ENCODE results near the gene BRSK2. TPM values are rescaled to one million over a fixed set of nuclear protein-coding genes. Genes with fewer than 3 reads are reported as not detected.

BRSK2 gene
- total RNA-seq, 3 donors from 2014 or later = 0.15 to 0.80 (median 0.66) TPM

GRCh38 chr11:1476940-1477736 is 87.4 kb downstream of the BRSK2 start:
- Histone ChIP-seq H3K36me3 (no peaks in the 10 kb centered on the region), H3K27ac (no peak overlapping the region), H3K27me3 (no peaks in the 10 kb centered on the region), H3K9me3 (no peaks in the 10 kb centered on the region), H3K4me3 (no peak overlapping the region), H3K4me1 (no peaks in the 10 kb centered on the region)
- TF ChIP-seq POLR2A (IDR thresholded peaks at IDR 0.05) (no peak), POLR2AphosphoS5 (IDR thresholded peaks at IDR 0.05) (no peak)
- TF ChIP-seq, protein P1, sequence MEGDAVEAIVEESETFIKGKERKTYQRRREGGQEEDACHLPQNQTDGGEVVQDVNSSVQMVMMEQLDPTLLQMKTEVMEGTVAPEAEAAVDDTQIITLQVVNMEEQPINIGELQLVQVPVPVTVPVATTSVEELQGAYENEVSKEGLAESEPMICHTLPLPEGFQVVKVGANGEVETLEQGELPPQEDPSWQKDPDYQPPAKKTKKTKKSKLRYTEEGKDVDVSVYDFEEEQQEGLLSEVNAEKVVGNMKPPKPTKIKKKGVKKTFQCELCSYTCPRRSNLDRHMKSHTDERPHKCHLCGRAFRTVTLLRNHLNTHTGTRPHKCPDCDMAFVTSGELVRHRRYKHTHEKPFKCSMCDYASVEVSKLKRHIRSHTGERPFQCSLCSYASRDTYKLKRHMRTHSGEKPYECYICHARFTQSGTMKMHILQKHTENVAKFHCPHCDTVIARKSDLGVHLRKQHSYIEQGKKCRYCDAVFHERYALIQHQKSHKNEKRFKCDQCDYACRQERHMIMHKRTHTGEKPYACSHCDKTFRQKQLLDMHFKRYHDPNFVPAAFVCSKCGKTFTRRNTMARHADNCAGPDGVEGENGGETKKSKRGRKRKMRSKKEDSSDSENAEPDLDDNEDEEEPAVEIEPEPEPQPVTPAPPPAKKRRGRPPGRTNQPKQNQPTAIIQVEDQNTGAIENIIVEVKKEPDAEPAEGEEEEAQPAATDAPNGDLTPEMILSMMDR (IDR thresholded peaks at IDR 0.05) = no peak
- intact Hi-C loops (cut with DNase I; ENCODE audit: low total_unique reads) = no loop called here
- DNase-seq (ENCODE audit: low spot score in 2 of 2) = no peak

- Histone ChIP-seq H3K9me3 (no peaks in the 10 kb centered on the region), H3K36me3 (no peaks in the 10 kb centered on the region), H3K4me3 (no peak overlapping the region), H3K27ac (no peak overlapping the region), H3K27me3 (no peaks in the 10 kb centered on the region), H3K4me1 (no peaks in the 10 kb centered on the region)
- DNase-seq (ENCODE audit: low spot score in 2 of 2) = no peak
- intact Hi-C loops (cut with DNase I; ENCODE audit: low total_unique reads) = no loop called here
- TF ChIP-seq POLR2A (IDR thresholded peaks at IDR 0.05) (no peak), POLR2AphosphoS5 (IDR thresholded peaks at IDR 0.05) (no peak)
- TF ChIP-seq, protein P1 (IDR thresholded peaks at IDR 0.05) = no peak
These were observed 88.3 kb downstream of the BRSK2 start for GRCh38 chr11:1478011-1478410.

DNA sequence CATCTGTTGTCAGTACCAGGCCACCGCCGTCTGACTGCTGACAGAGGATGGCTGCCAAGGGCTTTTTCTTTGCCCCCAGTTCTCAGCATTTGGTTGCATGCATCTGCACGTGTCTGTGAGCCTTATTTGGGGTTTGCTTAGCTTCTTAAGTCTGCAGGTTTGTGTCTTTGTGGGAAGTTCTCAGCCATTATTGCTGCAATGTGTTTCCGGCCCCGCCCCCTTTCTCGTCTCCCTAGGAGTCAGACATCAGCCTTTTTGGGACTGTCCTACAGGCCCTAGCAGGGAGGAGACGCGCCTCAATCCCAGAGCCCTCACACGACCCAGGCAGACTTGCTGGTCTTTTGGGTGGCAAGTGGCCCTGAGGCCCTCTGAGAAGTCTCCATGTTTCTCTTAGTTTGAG is 88.8 kb downstream of the BRSK2 start:
- Histone ChIP-seq H3K9me3 (no peaks in the 10 kb centered on the region), H3K4me1 (no peaks in the 10 kb centered on the region), H3K27ac (no peak overlapping the region), H3K36me3 (no peaks in the 10 kb centered on the region), H3K27me3 (no peaks in the 10 kb centered on the region), H3K4me3 (no peak overlapping the region)
- TF ChIP-seq, protein P1 (IDR thresholded peaks at IDR 0.05) = no peak
- TF ChIP-seq POLR2AphosphoS5 (IDR thresholded peaks at IDR 0.05) = no peak
- TF ChIP-seq POLR2A (IDR thresholded peaks at IDR 0.05) = no peak
- intact Hi-C loops (cut with DNase I; ENCODE audit: low total_unique reads) = no loop called here
- DNase-seq (ENCODE audit: low spot score in 2 of 2) = no peak

DNA sequence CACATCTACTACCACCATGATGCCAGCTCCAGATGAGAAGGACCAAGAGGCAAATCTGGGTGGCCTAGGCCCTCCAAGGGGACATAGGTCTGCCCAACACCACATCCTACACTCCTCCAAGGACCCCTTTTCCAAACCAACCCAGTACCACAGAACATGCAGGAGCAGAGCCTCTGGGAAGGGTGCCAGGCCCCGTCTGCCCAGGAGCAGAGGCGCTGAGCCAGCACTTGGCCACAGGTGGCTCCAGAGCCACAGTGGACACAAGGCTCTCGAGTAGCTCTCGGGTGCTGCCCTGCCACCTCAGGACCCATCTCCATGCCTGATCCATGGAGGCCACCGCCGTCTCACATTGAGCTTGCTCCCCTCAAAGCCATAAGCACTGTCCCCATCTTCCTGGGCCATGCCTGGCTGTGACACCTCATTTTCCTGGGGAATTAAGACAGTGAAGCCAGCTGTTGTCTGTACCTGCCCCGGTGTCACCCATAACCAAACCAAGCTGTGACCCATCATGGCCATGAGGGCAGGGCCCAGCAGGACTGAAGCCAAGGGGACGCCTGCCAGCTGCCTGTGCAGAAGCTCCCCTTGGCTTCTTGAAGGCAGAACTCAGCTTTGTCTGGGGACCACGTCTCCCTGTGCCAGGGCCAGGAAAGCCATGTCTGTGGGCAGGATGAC is 89.4 kb downstream of the BRSK2 start:
- Histone ChIP-seq H3K4me3 (no peak overlapping the region), H3K27ac (no peak overlapping the region), H3K4me1 (no peaks in the 10 kb centered on the region), H3K36me3 (no peaks in the 10 kb centered on the region), H3K9me3 (no peaks in the 10 kb centered on the region), H3K27me3 (no peaks in the 10 kb centered on the region)
- DNase-seq (ENCODE audit: low spot score in 2 of 2) = no peak
- intact Hi-C loops (cut with DNase I; ENCODE audit: low total_unique reads) = no loop called here
- TF ChIP-seq POLR2AphosphoS5 (IDR thresholded peaks at IDR 0.05) (no peak), POLR2A (IDR thresholded peaks at IDR 0.05) (no peak)
- TF ChIP-seq, protein P1 (IDR thresholded peaks at IDR 0.05) = no peak

- H3K4me3 ChIP-seq = no peak overlapping the region
- TF ChIP-seq POLR2A (IDR thresholded peaks at IDR 0.05) (no peak), POLR2AphosphoS5 (IDR thresholded peaks at IDR 0.05) (no peak)
- TF ChIP-seq, protein P1 (IDR thresholded peaks at IDR 0.05) = no peak
- H3K4me1 ChIP-seq = no peaks in the 10 kb centered on the region
- intact Hi-C loops (cut with DNase I; ENCODE audit: low total_unique reads) = no loop called here
- H3K27me3 ChIP-seq = no peaks in the 10 kb centered on the region
- no peak overlapping the region for H3K27ac ChIP-seq
- no peaks in the 10 kb centered on the region for H3K36me3 ChIP-seq
- H3K9me3 ChIP-seq = no peaks in the 10 kb centered on the region
- no peak for DNase-seq (ENCODE audit: low spot score in 2 of 2)
These were observed 90.0 kb downstream of the BRSK2 start for GRCh38 chr11:1479678-1480118.

Data from breast epithelium (tissue), 4 donors.